OCI-LY3 (cell line): Measurements from ENCODE around the gene PTDSS2.

Experiments used
- CTCF ChIP-seq: fragments of 200-600, 300-600 bp; sonication (generic); IDR thresholded peaks from 2 replicates; pipeline ENCODE4 v1.5.1; 2014; ENCODE audit warnings: antibody characterized with exemption, low read length, low read depth
- EZH2phosphoT487 ChIP-seq: fragments of 200-600 bp; shearing (Covaris generic); IDR thresholded peaks from 2 replicates; pipeline ENCODE4 v1.6.1; 2018; ENCODE audit warnings: antibody characterized with exemption, mixed run types, low read depth

- TF ChIP-seq CTCF: no peak
- no peak for TF ChIP-seq EZH2phosphoT487
Measured at GRCh38 chr11:528166-528814, 78.2 kb downstream of the PTDSS2 start.
